ENCODE results near the gene PRMT5. TPM values are rescaled to one million over a fixed set of nuclear protein-coding genes. Genes with fewer than 3 reads are reported as not detected.
"Not testable (repeated sequence)": the region's sequence is repeated elsewhere in the genome, so short reads cannot be mapped to it uniquely, and the experiment has no call there.

Gene PRMT5
- total RNA-seq, 3 donors from 2014 or later: 256 to 289 (median 263) TPM

DNA sequence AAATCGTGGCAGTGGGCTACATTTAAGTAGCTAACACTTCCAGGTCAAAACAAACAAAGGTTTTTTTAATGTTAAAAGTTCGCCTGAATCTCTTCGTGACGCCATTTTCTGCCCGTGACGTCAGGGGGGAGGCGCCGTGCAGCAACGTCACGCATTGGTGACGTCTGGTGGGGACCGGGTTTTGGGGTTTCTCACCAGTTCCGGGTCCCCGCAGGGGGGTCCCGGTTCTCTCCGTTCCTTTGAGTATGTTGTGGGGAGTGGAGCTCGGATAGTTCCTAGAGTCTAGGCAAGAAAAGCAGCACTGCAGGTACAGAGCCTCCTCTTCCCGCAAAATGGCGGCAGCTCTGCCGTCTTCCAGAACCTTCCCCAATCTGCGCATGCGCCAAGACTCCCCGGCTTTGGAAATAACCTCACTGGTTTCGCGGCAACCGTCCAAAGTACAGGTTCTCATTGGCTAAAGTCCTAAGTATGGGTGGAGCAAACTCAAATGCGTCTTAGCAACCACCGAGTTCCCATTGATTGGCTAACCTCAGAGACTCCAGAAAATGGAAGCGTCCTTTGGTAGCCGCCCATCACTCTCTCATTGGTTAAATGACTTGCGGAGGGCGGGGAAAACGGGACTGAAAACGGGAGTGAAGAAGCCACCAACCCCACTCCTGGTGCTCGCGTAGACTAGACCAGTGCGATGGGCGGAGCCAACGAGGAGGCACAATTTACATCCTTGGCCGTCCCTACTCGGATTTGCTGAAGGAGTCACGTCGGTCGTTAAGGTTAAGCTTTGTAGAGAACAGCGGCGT lies 10.2 kb downstream of the PRMT5 start, which contains the start of gene RBM23:
TSS of gene RBM23 (minus strand) at position 346 of the 797 bp plus-strand sequence.
- peaks cover 31% of the 10 kb centered on the region for H3K4me1 Mint-ChIP-seq (ENCODE audit: low read depth)
- H3K36me3 Mint-ChIP-seq (ENCODE audit: insufficient read depth): peaks cover 41% of the 10 kb centered on the region
- peak within 1 kb of the TSS; percentile 88 for H3K4me3 Mint-ChIP-seq
- H3K9me3 Mint-ChIP-seq: no peaks in the 10 kb centered on the region
- ATAC-seq (peak; percentile 91 to 94), DNase-seq (peak; percentile 100)
- no peaks in the 10 kb centered on the region for H3K27me3 Mint-ChIP-seq (ENCODE audit: low read depth)

DNA sequence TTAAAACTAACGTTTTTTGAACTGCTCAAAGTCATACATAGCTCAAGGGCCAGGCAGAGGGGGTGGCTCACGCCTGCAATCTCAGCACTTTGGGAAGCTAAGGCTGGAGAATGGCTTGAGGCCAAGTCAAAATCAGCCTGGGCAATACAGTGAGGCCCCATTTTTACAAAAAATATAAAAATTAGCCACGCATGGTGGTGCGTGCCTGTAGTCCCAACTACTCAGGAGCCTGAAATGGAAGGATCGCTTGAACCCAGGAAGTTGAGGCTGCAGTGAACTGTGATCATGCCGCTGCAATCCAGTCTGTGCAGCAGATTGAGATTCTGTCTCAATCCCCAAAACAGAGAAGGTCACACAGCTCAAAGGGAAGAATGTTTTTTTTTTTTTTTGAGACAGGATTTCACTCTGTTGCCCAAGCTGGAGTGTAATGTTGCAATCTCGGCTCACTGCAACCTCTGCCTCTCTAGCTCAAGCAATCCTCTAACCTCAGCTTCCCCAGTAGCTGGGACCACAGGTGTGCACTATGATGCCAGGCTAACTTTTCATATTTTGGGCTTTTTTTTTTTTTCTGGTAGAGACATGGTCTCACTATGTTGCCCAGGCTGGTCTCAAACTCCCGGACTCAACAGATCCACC lies 13.2 kb downstream of the PRMT5 start:
- Mint-ChIP-seq H3K4me3 (no peak overlapping the region), H3K36me3 (ENCODE audit: insufficient read depth) (peaks cover 26% of the 10 kb centered on the region), H3K27me3 (ENCODE audit: low read depth) (no peaks in the 10 kb centered on the region), H3K9me3 (no peaks in the 10 kb centered on the region), H3K4me1 (ENCODE audit: low read depth) (peaks cover 41% of the 10 kb centered on the region)
- no peak for ATAC-seq
- no peak for DNase-seq

DNA sequence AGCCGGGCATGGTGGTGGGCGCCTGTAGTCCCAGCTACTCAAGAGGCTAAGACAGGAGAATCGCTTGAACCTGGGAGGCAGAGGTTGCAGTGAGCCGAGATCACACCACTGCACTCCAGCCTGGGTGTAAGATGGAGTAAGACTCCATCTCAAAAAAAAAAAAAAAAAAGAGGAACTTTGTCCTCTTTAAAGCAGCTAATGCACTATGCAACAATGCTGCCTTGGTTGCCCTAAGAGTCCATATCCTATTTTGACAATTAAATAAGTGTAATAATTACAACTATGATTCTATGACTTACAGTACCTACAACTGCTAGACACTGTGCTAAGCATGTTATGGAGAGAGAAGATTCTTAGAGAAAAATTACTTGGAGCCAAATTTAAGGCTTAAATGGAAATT lies 14.3 kb downstream of the PRMT5 start:
- not testable (repeated sequence) for H3K4me3 Mint-ChIP-seq; H3K9me3 Mint-ChIP-seq; DNase-seq; H3K27me3 Mint-ChIP-seq (ENCODE audit: low read depth); ATAC-seq
- Mint-ChIP-seq H3K4me1 (ENCODE audit: low read depth) (peaks cover 36% of the 10 kb centered on the region), H3K36me3 (ENCODE audit: insufficient read depth) (peaks cover 18% of the 10 kb centered on the region)

DNA sequence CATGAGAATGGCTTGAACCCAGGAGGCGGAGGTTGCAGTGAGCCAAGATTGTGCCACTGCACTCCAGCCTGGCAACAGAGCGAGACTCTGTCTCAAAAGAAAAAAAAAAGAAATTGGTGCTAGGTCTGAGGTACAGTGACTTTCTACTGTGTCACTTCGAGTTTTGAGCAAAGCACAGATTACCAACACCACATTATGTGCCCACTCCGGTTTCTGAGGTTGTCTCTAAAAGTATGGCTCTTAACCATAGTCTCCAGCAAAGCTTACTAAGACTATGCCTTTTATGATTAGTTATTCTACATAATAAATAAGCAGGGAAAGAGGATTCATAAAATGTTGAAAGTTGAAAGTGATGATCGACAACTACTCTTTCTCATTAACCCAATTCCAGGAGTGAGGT lies 18.3 kb downstream of the PRMT5 start:
- peak in 1 of 2 donors; percentile 27 for ATAC-seq
- H3K4me1 Mint-ChIP-seq (ENCODE audit: low read depth): peaks cover 20% of the 10 kb centered on the region
- H3K4me3 Mint-ChIP-seq: no peak overlapping the region
- H3K27me3 Mint-ChIP-seq (ENCODE audit: low read depth): no peaks in the 10 kb centered on the region
- no peaks in the 10 kb centered on the region for H3K9me3 Mint-ChIP-seq
- DNase-seq: no peak
- peaks cover 28% of the 10 kb centered on the region for H3K36me3 Mint-ChIP-seq (ENCODE audit: insufficient read depth)

DNA sequence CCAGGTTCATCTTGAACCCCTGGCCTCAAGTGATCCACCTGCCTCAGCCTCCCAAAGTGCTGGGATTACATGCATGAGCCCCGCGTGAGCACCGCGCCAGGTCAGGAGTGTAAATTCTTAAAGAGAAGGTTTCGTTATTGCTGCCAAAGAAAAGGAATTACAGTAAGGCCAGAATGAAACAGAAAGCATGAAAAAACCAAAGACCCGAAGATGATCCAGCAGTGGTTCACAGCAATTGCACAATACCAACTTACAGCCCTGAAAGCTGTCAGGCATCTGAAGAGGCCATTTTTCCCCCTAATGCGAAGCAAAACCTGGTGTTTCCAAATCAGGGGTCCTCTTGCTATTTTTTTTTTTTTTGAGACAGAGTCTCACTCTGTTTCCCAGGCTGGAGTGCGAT lies 20.6 kb downstream of the PRMT5 start:
- DNase-seq: no peak
- ATAC-seq: no peak
- no peaks in the 10 kb centered on the region for H3K27me3 Mint-ChIP-seq (ENCODE audit: low read depth)
- H3K4me3 Mint-ChIP-seq: no peak overlapping the region
- H3K36me3 Mint-ChIP-seq (ENCODE audit: insufficient read depth): peaks cover 44% of the 10 kb centered on the region
- no peaks in the 10 kb centered on the region for H3K9me3 Mint-ChIP-seq
- peaks cover 14% of the 10 kb centered on the region for H3K4me1 Mint-ChIP-seq (ENCODE audit: low read depth)

DNA sequence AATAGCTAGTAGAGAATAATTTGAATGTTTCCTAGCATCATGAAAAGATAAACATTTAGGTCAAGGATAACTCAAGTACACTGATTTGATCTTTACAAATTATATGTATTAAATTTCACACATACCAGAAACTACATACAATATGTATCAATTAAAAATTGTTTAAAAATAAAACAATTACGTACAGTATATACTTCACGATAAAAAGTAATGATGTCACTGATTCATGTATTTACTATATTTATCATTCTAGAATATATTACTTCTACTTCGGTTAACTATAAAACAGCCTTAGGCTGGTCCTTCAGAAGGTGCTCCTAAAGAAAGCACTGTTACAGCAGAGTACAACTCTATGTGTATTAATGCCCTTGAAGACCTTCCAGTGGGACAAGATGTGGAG lies 21.7 kb downstream of the PRMT5 start:
- no peaks in the 10 kb centered on the region for H3K27me3 Mint-ChIP-seq (ENCODE audit: low read depth)
- peaks cover 13% of the 10 kb centered on the region for H3K4me1 Mint-ChIP-seq (ENCODE audit: low read depth)
- no peak overlapping the region for H3K4me3 Mint-ChIP-seq
- ATAC-seq: no peak
- no peak for DNase-seq
- no peaks in the 10 kb centered on the region for H3K9me3 Mint-ChIP-seq
- peaks cover 43% of the 10 kb centered on the region for H3K36me3 Mint-ChIP-seq (ENCODE audit: insufficient read depth)

DNA sequence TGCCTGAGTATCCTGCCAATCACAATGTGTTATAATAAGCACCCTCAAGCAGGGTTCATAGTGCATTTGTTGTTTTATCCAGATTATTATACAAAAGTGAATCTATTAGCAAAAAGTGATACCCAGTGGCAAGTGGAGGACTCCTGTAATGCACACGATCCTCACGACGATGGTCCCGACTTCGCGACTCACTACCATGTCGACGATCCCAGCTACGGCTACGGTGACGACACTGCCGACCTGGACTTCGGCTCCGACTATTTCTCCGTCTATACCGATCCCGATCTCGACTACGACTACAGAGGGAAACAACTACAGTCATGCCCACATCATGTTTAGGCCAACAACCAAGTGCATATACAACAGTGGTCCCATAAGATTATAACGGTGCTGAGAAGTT lies 23.1 kb downstream of the PRMT5 start:
- ATAC-seq (no peak), DNase-seq (no peak)
- Mint-ChIP-seq H3K27me3 (ENCODE audit: low read depth) (no peaks in the 10 kb centered on the region), H3K36me3 (ENCODE audit: insufficient read depth) (peaks cover 45% of the 10 kb centered on the region), H3K9me3 (no peaks in the 10 kb centered on the region), H3K4me1 (ENCODE audit: low read depth) (peaks cover 4% of the 10 kb centered on the region), H3K4me3 (no peak overlapping the region)

DNA sequence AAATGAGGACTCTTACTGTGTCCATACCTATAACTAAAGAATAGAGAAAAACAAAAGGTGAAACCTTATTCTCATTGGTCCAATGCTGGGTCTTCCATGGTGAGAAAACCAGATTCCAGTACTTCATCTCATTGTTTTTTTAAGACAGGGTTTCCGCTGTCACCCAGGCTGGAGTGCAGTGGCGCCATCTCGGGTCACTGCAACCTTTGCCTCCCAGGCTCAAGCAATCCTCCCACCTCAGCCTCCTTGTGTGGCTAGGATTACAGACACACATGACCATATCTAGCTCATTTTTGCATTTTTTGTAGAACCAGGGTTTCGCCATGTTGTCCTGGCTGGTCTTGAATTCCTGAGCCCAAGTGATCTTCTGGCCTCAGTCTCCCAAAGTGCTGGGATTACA lies 23.5 kb downstream of the PRMT5 start:
- DNase-seq: no peak
- Mint-ChIP-seq H3K9me3 (no peaks in the 10 kb centered on the region), H3K4me3 (no peak overlapping the region), H3K4me1 (ENCODE audit: low read depth) (peaks cover 3% of the 10 kb centered on the region), H3K36me3 (ENCODE audit: insufficient read depth) (peaks cover 50% of the 10 kb centered on the region), H3K27me3 (ENCODE audit: low read depth) (no peaks in the 10 kb centered on the region)
- ATAC-seq: no peak

DNA sequence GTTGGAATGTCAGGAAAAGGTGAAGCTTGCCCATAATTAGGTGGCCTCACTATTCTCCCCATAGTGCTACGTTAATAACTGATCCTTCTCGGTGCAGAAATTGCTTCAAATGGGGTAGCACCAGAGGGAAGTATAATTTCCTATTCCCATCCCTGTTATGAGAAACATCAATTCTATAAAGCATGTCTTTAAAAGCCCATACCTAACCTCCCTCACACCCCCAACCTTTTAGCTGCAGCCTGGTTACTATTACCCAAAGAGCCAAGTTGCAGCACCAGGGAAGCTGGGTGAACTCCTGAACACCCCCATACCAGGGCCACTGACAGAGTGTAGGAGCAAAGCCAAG lies 25.5 kb downstream of the PRMT5 start:
- ATAC-seq (no peak), DNase-seq (no peak)
- H3K36me3 Mint-ChIP-seq (ENCODE audit: insufficient read depth): peaks cover 43% of the 10 kb centered on the region
- no peaks in the 10 kb centered on the region for H3K9me3 Mint-ChIP-seq
- H3K4me1 Mint-ChIP-seq (ENCODE audit: low read depth): peaks cover 2% of the 10 kb centered on the region
- no peak overlapping the region for H3K4me3 Mint-ChIP-seq
- H3K27me3 Mint-ChIP-seq (ENCODE audit: low read depth): no peaks in the 10 kb centered on the region

DNA sequence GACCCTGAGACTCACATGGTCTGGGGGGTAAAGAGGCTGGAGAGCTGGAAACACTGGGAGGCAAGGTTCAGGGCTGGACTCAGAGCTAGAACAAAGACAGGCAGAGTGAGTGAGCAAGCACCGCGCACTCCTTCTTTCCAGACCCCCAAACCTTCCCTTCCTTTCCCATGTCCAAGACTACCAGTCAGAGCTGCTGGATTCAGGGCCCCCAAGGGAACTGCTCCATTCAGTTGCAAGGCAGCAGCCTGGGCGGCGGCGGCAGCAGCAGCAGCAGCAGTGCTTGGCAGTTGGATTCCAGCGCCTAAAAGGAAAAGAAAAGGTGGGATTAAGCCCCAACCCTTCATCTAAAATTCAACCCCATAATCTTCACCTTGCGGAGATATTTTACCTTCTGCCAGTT lies 27.4 kb downstream of the PRMT5 start:
- no peaks in the 10 kb centered on the region for H3K27me3 Mint-ChIP-seq (ENCODE audit: low read depth)
- no peaks in the 10 kb centered on the region for H3K9me3 Mint-ChIP-seq
- H3K4me1 Mint-ChIP-seq (ENCODE audit: low read depth): peaks cover 4% of the 10 kb centered on the region
- H3K4me3 Mint-ChIP-seq: no peak overlapping the region
- peaks cover 42% of the 10 kb centered on the region for H3K36me3 Mint-ChIP-seq (ENCODE audit: insufficient read depth)
- DNase-seq (no peak), ATAC-seq (no peak)

DNA sequence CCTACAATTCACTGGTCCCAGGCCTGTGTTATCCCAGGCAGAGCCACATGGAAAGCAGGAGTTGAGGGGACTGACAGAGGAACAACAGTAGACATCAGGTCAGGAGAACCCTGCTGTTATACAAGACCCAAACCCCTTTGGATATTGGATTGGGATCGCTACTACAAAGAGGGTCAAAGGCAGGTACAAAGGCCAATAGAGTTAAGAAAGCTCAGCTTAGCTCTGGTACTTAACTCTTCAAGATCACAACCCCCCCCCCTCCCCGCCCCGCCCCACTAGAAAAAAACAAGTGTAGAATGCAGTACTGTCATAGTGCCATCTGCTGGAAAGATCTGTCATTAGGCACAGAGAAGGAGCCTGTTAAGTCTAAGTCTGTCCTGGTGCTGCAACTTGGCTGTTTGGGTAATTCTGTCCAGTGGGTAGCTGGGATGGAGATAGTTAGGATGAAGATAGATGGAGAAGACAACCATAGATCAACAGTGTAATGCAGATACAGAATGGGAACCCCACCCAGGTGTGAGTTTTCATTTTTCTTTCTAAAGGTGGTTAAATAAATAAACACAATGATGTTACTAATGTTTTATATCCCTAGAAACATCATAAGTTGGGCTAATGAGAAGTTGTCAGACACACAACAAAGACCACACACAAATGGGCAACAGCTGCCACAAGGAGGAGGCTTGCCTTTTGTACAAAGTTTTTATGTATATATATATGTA lies 28.9 kb downstream of the PRMT5 start:
- peaks cover 30% of the 10 kb centered on the region for H3K36me3 Mint-ChIP-seq (ENCODE audit: insufficient read depth)
- H3K27me3 Mint-ChIP-seq (ENCODE audit: low read depth): no peaks in the 10 kb centered on the region
- peaks cover 6% of the 10 kb centered on the region for H3K4me1 Mint-ChIP-seq (ENCODE audit: low read depth)
- H3K9me3 Mint-ChIP-seq: no peaks in the 10 kb centered on the region
- ATAC-seq (peak; percentile 65 to 70), DNase-seq (peak; percentile 24)
- no peak overlapping the region for H3K4me3 Mint-ChIP-seq

DNA sequence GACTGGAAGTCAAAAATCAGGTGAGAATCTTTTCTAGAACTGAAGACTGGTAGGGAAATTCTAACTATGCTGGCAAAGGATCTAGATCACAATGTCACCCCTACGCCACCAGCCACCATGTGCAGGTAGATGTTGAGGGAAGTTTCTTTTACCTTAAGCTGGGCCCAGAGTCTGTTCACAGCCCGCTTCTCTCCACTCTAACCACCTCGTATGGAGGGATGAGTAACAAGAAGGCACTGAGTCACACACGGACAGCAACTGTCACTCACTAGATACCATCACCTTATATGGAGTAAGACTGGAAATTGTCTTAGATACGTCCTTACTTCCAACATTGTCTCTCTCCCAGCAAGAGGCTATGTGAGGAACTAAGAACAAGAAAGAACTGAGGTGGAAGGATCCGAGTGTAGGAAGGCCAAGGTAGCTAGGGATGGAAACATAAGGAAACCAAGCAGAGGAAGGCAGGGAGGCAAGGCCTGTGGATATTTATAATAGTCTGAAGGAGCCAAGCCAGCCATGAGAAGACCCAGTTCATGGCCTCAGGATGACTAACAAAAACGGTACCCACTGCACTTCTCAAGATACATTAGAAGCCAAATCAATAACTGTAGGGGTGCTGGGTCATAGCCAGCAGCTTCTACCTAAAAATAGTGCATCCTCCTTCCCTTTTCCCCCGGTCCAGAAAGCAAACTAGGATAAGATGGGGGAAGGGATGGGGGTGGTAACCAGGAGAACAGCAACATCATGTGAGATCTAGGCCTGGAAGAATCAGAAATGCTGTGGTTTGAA lies 30.7 kb downstream of the PRMT5 start:
- DNase-seq (no peak), ATAC-seq (peak; percentile 93 to 94)
- no peaks in the 10 kb centered on the region for H3K9me3 Mint-ChIP-seq
- H3K4me1 Mint-ChIP-seq (ENCODE audit: low read depth): peaks cover 6% of the 10 kb centered on the region
- no peak overlapping the region for H3K4me3 Mint-ChIP-seq
- H3K36me3 Mint-ChIP-seq (ENCODE audit: insufficient read depth): peaks cover 19% of the 10 kb centered on the region
- no peaks in the 10 kb centered on the region for H3K27me3 Mint-ChIP-seq (ENCODE audit: low read depth)

DNA sequence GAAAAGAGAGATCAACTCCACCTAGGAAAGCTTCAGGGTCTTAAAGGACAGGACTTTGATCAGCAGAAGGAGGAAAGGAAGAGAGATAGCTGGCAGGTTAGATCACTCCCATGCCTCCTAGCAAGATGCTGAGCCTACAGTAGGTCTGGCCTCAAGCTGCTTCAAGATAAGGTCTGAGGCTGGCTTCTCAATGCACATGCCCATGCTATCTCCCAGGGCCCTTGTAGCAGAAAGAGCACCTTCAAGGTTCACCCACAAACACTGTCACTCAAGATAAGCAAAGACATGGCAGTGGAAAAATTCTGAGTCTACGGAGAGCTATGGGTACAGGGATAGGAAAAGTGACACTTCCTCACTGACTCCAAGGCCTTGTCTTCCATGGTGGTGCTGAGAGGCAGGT lies 31.8 kb downstream of the PRMT5 start:
- H3K9me3 Mint-ChIP-seq: no peaks in the 10 kb centered on the region
- H3K4me3 Mint-ChIP-seq: no peak overlapping the region
- no peak for DNase-seq
- no peak for ATAC-seq
- H3K4me1 Mint-ChIP-seq (ENCODE audit: low read depth): peaks cover 6% of the 10 kb centered on the region
- no peaks in the 10 kb centered on the region for H3K27me3 Mint-ChIP-seq (ENCODE audit: low read depth)
- H3K36me3 Mint-ChIP-seq (ENCODE audit: insufficient read depth): peaks cover 21% of the 10 kb centered on the region

DNA sequence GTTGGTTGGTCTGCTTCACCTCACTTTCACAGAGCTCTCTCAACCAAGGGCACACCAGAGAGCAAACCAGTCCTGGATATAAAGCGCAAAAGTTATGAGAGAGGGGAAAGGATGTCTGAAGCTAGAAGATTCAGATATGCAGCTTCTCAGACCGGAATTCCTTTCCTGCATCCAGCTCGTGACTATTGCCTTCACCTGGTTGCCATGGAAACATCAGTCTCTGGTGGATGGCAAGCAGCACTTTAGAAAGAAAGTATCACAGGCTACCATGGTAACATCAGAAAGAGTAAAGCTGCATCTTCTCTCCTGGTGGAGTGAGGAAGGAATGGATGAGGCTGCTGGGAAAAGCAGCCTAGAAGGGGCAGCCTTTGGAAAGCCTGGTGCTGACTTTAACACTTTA lies 32.4 kb downstream of the PRMT5 start:
- ATAC-seq: no peak
- no peaks in the 10 kb centered on the region for H3K27me3 Mint-ChIP-seq (ENCODE audit: low read depth)
- peaks cover 6% of the 10 kb centered on the region for H3K4me1 Mint-ChIP-seq (ENCODE audit: low read depth)
- DNase-seq: no peak
- no peak overlapping the region for H3K4me3 Mint-ChIP-seq
- H3K36me3 Mint-ChIP-seq (ENCODE audit: insufficient read depth): peaks cover 18% of the 10 kb centered on the region
- H3K9me3 Mint-ChIP-seq: no peaks in the 10 kb centered on the region

All from activated T-cell treated with anti-CD3 and anti-CD28 coated beads, Interleukin-2, amount 50 U/mL, for 4 hours (primary cell).